SK-N-SH (cell line): ENCODE results near the gene TMX1. TPM values are rescaled to one million over a fixed set of nuclear protein-coding genes. Genes with fewer than 3 reads are reported as not detected.
A peak's percentile ranks its signal among the peaks of the same experiment; 100 is the strongest.

Source experiments
- CTCF ChIA-PET: fragments of 300-600, 350-600 bp; formaldehyde crosslinking; extraction: SDS; loops from one replicate; lab custom pipeline; 2021; lab: Yijun Ruan, JAX
- POLR2A ChIA-PET: fragments of 350-600 bp; sonication (Branson Sonifier 250); formaldehyde crosslinking; extraction: SDS; loops from one replicate; lab custom pipeline; 2020; ENCODE audit warnings: antibody characterized with exemption, inconsistent platforms; lab: Yijun Ruan, JAX
- DNase-seq: peaks from one replicate; pipeline ENCODE4 v3.0.0; 2012
- H2AFZ ChIP-seq: fragments of 200-600 bp; sonication (generic); 2 replicates; pipeline ENCODE4 v1.8.1; 2016; ENCODE audit warnings: antibody characterized with exemption, mild to moderate bottlenecking, low read depth
- H3F3A ChIP-seq: fragments of 200-600 bp; sonication (generic); replicated peaks from 2 replicates; pipeline ENCODE3; 2016; ENCODE audit warnings: antibody characterized with exemption, mild to moderate bottlenecking; ENCODE audit not compliant: insufficient read depth
- H3K27ac ChIP-seq, 2 experiments: fragments of 200-500 bp in 1 of 2; fragments of 200-600 bp in 1 of 2; sonication (Bioruptor generic) in 1 of 2; sonication (generic), shearing (Covaris generic) in 1 of 2; 2 replicates each; pipeline versions ENCODE4 v1.5.1 to v1.6.1; 2014 to 2016; ENCODE audit warnings: low read depth in 2 of 2, inconsistent platforms in 1 of 2, low read length in 1 of 2, mild to moderate bottlenecking in 1 of 2, mixed read lengths in 1 of 2
- H3K27me3 ChIP-seq: fragments of 200-600 bp; sonication (generic), shearing (Covaris generic); 2 replicates; pipeline ENCODE4 v1.6.1; 2016; ENCODE audit warnings: mixed run types; ENCODE audit not compliant: insufficient read depth
- H3K36me3 ChIP-seq, 2 experiments: fragments of 200-500 bp in 1 of 2; fragments of 200-600 bp in 1 of 2; sonication (Bioruptor generic) in 1 of 2; sonication (generic) in 1 of 2; replicated peaks in 1 of 2; 2 replicates each; pipeline versions ENCODE3 to v1.5.1; 2014 to 2016; ENCODE audit warnings: low read length in 1 of 2, mild to moderate bottlenecking in 1 of 2; ENCODE audit not compliant: insufficient read depth in 2 of 2, control insufficient read depth in 1 of 2
- H3K4me1 ChIP-seq, 2 experiments: fragments of 200-500 bp in 1 of 2; fragments of 200-600 bp in 1 of 2; sonication (Bioruptor generic) in 1 of 2; sonication (generic), shearing (Covaris generic) in 1 of 2; 2 replicates each; pipeline versions ENCODE4 v1.5.1 to v1.6.1; 2014 to 2016; ENCODE audit warnings: low read depth in 1 of 2, low read length in 1 of 2, mixed run types in 1 of 2; ENCODE audit not compliant: insufficient read depth in 2 of 2, control insufficient read depth in 1 of 2
- H3K4me2 ChIP-seq: fragments of 200-600 bp; sonication (generic), shearing (Covaris generic); 2 replicates; pipeline ENCODE4 v1.6.1; 2017; ENCODE audit warnings: mixed run types
- H3K4me3 ChIP-seq, 2 experiments: fragments of 200-500 bp in 1 of 2; fragments of 200-600 bp in 1 of 2; sonication (Bioruptor generic) in 1 of 2; sonication (generic), shearing (Covaris generic) in 1 of 2; 2 replicates each; pipeline versions ENCODE4 v1.5.1 to v1.8.1; 2014 to 2016; ENCODE audit warnings: low read depth in 2 of 2, inconsistent platforms in 1 of 2, low read length in 1 of 2, mild to moderate bottlenecking in 1 of 2, mixed read lengths in 1 of 2, moderate library complexity in 1 of 2
- H3K79me2 ChIP-seq: fragments of 200-600 bp; sonication (generic); 2 replicates; pipeline ENCODE4 v1.8.1; 2017; ENCODE audit warnings: mild to moderate bottlenecking; ENCODE audit not compliant: insufficient read depth
- H3K9ac ChIP-seq: fragments of 200-600 bp; sonication (generic); 2 replicates; pipeline ENCODE4 v1.6.1; 2017; ENCODE audit warnings: mixed run types
- H3K9me2 ChIP-seq: fragments of 200-600 bp; sonication (generic); 2 replicates; pipeline ENCODE4 v1.6.1; 2017; ENCODE audit warnings: mixed run types
- H3K9me3 ChIP-seq: fragments of 200-600 bp; sonication (generic); 2 replicates; pipeline ENCODE4 v1.6.1; 2017; ENCODE audit warnings: mixed run types, mild to moderate bottlenecking, moderate library complexity
- H4K20me1 ChIP-seq: fragments of 200-600 bp; sonication (generic); 2 replicates; pipeline ENCODE4 v1.6.1; 2017; ENCODE audit warnings: mild to moderate bottlenecking, mixed run types; ENCODE audit not compliant: insufficient read depth
- EP300 ChIP-seq, 2 experiments: IDR thresholded peaks; 2 replicates each; pipeline versions ENCODE4 v1.4.0 to v1.6.1; 2012; ENCODE audit warnings: borderline replicate concordance in 1 of 2, low read depth in 1 of 2, low read length in 1 of 2
- FOSL2 ChIP-seq: IDR thresholded peaks from 2 replicates; pipeline ENCODE4 v1.4.0; 2012; ENCODE audit warnings: low read depth, mild to moderate bottlenecking, moderate library complexity, borderline replicate concordance
- FOXJ3 ChIP-seq: sonication (generic); formaldehyde crosslinking; IDR thresholded peaks from 2 replicates; pipeline ENCODE4 v1.5.1; 2020; ENCODE audit warnings: mild to moderate bottlenecking, missing genetic modification reagents
- GATA2 ChIP-seq: sonication (generic); formaldehyde crosslinking; IDR thresholded peaks from 2 replicates; pipeline ENCODE4 v1.5.0; 2020; ENCODE audit warnings: mild to moderate bottlenecking, missing genetic modification reagents
- MEF2A ChIP-seq: IDR thresholded peaks from 2 replicates; pipeline ENCODE4 v1.4.0; 2012; ENCODE audit warnings: low read depth, borderline replicate concordance
- POLR2AphosphoS5 ChIP-seq: IDR thresholded peaks from 2 replicates; pipeline ENCODE4 v1.6.1; 2012; ENCODE audit warnings: low read depth, low read length
- RAD21 ChIP-seq: IDR thresholded peaks from 2 replicates; pipeline ENCODE4 v1.6.1; 2012; ENCODE audit warnings: mild to moderate bottlenecking, low read length
- RCOR1 ChIP-seq: fragments of 150-350 bp; IDR thresholded peaks from 2 replicates; pipeline ENCODE4 v1.6.1; 2017; ENCODE audit warnings: antibody characterized with exemption, low read length
- RFX5 ChIP-seq: IDR thresholded peaks from 2 replicates; pipeline ENCODE4 v1.6.1; 2012; ENCODE audit warnings: mild to moderate bottlenecking, improper control_type of control experiment, low read length
- SIN3A ChIP-seq: IDR thresholded peaks from 2 replicates; pipeline ENCODE4 v1.6.1; 2012; ENCODE audit warnings: low read depth, mild to moderate bottlenecking, low read length, moderate library complexity, borderline replicate concordance
- SMC3 ChIP-seq: IDR thresholded peaks from 2 replicates; pipeline ENCODE4 v1.6.1; 2012; ENCODE audit warnings: low read depth, low read length, improper control_type of control experiment
- TEAD4 ChIP-seq: IDR thresholded peaks from 2 replicates; pipeline ENCODE4 v1.4.0; 2012; ENCODE audit warnings: mild to moderate bottlenecking, borderline replicate concordance; ENCODE audit not compliant: insufficient read depth
- USF1 ChIP-seq: IDR thresholded peaks from 2 replicates; pipeline ENCODE4 v1.4.0; 2012; ENCODE audit warnings: low read depth, borderline replicate concordance
- USF2 ChIP-seq: fragments of 150-350 bp; IDR thresholded peaks from 2 replicates; pipeline ENCODE4 v1.6.1; 2017; ENCODE audit warnings: antibody characterized with exemption, low read length, low read depth, borderline replicate concordance
- WGBS: methylation state at CpG from one replicate; pipeline ENCODE4 v1.1.6; 2017; ENCODE audit warnings: low lambda C conversion rate; 5-methylcytosine and 5-hydroxymethylcytosine counted together
- polyA plus RNA-seq, 3 experiments: library from polyadenylated mRNA; depleted of rRNA; stranded (reverse); fragments of >200 nt; gene quantifications; 2 replicates each; pipeline ENCODE4 v1.2.3, GENCODE V29; 2012

TMX1 gene
- polyA plus RNA-seq, 1 of the 3 experiments (the other 2 are of a cell fraction) = 16.1 TPM

GRCh38 chr14:51240804-51241380, 845 bp downstream of the TMX1 start:
- peak overlapping the region; percentile 92 for H2AFZ ChIP-seq
- ChIA-PET POLR2A (interaction anchor here (0.9 to 1.3 kb wide), 2 partner anchors 12 to 441 kb away, joined by 4 read pairs; no protein-coding TSS in a partner anchor), CTCF (interaction anchor here (0.9 to 1.1 kb wide), 2 partner anchors 29 to 538 kb away, joined by 3 read pairs; no protein-coding TSS in a partner anchor)
- H3K4me3 ChIP-seq = peak overlapping the region; percentile 98
- TF ChIP-seq SIN3A (no peak), SMC3 (no peak), USF2 (no peak), USF1 (no peak), MEF2A (no peak), FOSL2 (no peak), POLR2AphosphoS5 (no peak), FOXJ3 (CRISPR knock-in tag) (no peak), RCOR1 (no peak), RFX5 (no peak), GATA2 (CRISPR knock-in tag) (no peak), EP300 (IDR thresholded peaks at IDR 0.05; ENCODE audit: borderline replicate concordance in 1 of 2, low read depth in 1 of 2, low read length in 1 of 2) (no peak), RAD21 (no peak), TEAD4 (no peak)
- TF ChIP-seq, all 33 proteins: peak for 0
- Histone ChIP-seq H3K9ac (peak overlapping the region; percentile 94), H3K4me2 (peak overlapping the region; percentile 86), H3F3A (no peaks in the 10 kb centered on the region), H3K9me2 (no peaks in the 10 kb centered on the region), H3K9me3 (no peaks in the 10 kb centered on the region), H3K27ac (peak overlapping the region; percentile 73 to 91), H4K20me1 (no peaks in the 10 kb centered on the region), H3K36me3 (peaks cover 4 to 16% of the 10 kb centered on the region in 2 experiments), H3K4me1 (peaks cover 3 to 13% of the 10 kb centered on the region in 2 experiments; a peak in 3 of 4 replicates), H3K27me3 (no peaks in the 10 kb centered on the region), H3K79me2 (peaks cover 59% of the 10 kb centered on the region)
- WGBS = 7% methylated on average over 10 of the region's 10 CpGs
- DNase-seq = no peak
